Epidermal melanocyte (primary cell): ENCODE measurements around the gene YJU2.

ENCODE experiments used
- DNase-seq: peaks from one replicate; pipeline ENCODE4 v3.0.0; 2011; ENCODE audit warnings: low spot score; ENCODE audit not compliant: insufficient read length

Gene YJU2

DNA sequence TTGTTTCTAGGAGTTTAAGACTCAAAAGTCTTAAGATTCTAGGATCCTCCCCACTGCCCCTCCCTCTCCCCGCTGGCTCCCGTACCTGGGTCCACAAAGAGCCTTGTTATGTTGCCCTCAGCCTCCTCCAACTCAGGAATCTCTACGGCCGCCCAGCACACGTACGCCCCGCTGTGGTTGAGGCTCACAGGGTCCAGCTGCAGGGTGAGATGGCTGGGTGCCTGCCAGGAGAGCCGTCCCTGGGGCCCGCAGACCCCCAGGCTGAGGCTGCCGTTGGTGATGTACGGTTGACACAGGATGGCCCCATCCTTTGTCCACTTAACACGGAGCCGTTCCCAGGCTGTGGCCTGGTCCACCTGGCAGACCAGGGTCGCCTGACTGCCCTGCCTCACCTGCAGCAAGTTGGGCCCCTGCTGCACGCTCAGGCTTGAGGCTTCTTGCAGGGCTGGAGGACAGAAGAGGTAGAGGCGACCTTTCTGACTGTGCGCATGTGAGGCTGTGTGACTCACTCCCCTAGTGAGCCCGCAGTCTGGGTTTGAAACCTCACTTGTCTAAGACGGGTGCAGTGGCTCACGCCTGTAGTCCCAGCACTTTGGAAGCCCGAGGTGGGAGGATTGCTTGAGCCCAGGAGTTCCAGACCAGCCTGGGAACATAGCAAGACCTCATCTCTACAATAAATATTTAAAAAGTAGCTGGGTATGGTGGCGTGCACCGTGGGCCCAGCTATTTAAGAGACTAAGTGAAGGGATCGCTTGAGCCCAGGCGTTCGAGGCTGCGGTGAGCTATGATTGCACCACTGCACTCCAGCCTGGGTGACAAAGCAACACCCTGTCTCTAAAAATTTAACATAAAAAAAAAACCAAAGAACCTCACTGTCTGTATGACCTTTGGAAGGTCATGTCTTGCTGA lies 51.3 kb downstream of the YJU2 start:
- DNase-seq = no peak

DNA sequence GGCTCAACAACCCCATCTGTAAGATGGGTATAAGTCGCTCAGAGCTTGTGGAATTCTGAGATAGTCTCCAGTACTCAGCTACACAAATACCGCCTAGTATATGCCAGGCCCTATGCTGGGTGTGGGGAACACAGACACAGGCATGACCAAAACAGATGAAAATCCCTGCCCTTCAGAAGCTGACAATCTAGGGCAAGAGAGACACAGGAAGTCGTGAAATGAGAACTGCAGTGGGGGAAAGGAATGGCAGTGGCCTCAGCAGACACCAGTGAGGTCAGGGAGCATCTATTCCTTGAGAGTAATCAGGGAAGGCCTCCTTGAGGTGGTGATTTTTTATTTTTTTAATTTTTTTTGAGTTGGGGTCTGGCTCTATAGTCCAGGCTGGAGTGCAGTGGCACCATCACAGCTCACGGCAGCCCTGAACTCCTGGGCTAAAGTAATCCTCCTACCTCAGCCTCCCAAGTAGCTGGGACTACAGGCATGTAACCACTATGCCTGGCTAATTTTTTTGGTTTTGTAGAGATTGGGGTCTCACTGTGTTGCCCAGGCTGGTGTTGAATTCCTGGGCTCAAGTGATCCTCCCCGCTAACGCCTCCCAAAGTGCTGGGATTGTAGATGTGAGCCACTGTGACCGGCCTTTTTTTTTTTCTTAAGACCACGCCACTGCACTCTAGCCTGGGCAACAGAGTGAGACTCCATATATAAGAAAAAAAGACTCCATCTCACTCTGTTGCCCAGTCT lies 52.1 kb downstream of the YJU2 start:
- no peak for DNase-seq

DNA sequence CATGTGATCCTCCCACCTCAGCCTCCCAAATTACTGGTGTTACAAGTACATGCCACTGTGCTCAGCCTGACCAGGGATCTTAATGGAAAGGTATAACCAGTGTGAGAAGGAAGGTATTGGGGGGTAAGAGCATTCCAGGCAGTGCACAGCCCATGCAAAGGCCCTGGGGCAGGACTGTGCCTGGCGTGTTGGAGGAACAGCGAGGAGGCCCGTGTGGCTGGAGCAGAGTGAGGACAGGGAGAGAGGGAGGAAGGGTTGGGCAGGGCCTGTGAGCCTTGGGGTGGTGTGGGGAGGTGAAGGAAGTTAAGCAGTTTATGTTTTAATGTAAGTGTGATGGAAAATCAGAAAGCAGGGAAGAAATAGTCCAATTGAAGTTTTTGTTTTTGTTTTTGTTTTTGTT lies 53.7 kb downstream of the YJU2 start:
- DNase-seq = no peak

DNA sequence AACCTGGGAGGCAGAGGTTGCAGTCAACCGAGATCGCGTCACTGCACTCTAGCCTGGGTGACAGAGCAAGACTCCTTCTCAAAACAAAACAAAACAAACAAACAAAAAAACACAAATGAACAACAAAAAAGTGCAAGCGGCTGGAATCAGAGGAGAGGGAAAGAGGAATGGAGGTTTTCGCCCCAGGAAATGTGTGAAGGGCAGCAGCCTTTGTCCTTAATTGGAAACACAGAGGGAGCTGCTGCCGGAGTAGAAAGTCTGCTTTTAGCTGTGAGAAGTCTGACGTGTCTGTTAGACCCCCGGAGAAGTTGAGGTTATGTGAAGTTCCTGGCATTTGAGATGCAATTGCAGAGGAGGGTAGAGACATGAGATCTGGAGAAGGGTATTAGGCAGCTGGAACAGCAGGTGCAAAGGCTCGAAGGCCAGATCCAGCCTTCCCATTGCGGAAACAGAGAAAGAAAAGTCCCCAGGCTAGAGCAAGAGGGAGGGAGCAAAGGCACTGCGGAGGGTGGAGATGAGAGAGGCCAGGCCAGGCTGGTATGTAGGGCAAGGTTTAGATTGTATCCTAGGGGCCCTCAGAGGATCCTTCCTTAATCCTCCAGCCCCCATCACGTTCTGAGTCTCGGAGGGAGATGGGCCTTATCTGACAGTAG lies 54.8 kb downstream of the YJU2 start:
- no peak for DNase-seq

DNA sequence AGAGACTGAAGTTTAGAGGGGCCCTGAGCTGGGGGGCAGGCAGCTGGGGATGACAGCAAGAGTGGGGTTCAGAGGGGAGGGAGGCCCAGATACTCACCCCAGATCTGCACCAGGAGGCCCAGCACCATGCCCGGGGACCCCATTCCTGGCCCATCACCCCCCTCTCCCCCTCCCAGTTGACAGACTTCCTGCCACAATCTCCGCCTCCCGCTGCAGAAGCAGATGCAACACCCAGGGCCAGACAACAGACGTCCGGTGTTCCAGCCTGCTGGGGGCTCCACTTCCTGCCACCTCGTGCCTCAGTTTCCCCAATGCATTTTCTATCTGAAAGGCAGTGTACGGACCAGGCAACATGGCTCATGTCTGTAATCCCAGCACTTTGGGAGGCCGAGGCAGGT lies 55.4 kb downstream of the YJU2 start, which contains the start of gene TMIGD2:
TMIGD2 (minus strand) TSS at position 147 of the 398 bp plus-strand sequence; CDS start at position 143, 4 bp downstream.
- no peak for DNase-seq

DNA sequence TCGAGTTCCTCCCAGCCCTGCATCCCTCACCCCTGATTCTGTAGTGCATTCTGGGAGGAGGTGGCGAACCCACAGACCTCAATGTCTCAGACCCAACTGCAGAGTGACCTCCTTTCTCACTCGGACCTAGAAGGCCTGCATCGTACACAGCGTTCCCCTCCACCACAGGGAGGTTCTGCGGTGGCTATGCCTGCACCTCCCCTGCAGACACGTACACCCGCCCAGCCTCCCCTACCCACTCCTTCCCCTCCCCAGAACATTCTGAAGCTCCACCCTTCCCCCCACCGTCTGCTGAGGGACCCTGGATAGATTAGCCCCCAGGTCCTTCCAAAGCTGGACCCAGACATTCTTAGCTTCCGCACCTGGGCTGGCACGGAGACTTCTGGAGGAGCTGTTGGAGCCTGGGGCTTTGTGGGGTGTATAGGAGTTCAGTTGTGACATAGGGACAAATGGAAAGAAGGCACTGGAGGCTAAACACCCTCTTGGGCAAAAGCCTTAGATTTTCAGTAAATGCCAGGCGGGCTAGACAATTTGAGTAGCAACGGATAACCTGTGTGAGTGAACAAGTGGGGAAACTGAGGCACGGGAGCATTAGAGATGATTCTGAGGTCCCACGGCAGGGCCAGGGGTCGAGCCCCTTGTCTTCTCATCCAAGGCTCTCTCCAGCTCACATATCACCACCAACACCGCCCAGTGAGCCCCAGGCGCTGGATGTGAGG lies 57.1 kb downstream of the YJU2 start:
- no peak for DNase-seq

DNA sequence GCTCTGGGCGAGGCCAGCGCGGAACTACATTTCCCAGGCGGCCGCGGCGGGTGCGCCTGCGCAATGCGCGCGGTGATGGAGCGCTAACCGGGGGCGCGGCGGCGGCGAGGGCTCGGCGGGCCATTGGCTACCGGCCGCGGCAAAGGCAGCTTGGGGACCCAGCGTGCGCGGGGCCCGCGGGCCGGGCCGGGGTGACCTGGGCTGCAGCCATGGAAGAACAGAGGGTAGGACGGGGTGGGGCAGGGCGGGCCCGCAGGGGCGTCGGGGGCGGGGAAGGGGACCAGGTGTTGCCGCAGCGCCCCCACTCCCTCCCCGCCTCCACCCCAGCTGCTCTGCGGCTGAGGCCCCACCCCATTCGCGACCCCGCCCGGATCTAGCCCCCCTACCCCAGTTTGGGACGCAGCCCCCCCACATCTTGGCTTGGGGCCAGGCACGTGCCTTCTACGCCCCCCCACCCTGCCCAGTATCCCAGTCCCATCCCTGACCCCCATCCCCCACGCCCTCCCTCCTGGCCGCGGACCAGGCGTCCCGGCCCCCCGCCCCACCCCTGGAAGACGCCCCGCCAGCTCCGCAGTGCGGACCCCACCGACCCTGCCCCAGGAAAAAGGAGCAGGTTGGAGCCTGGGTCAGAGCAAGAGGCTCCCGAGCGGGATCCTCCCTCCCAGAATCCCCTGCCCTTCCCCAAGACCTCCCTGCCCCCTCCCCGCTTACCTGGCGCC lies 57.8 kb downstream of the YJU2 start, which contains the start of gene FSD1:
FSD1 (plus strand) TSS at position 61 of the 719 bp plus-strand sequence; CDS start at position 210, 149 bp downstream.
- peak; percentile 87 for DNase-seq

DNA sequence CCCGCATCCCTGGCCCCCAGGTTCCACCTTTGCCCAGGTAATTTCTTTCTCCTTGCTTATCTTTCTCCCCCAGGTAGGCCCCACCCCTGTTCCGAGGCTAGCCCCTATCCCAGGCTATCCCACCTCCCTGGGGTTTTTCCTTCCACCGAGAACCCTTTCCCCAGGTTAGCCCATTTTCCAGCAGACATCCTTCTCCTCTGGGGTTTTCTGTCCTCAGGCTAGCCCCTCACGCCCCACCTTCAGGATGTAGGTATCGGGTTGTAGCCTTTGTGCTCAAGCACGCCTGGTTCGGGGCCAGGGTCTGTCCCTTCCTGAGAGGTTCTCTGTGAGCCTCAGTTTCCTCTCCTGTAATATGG lies 58.4 kb downstream of the YJU2 start:
- DNase-seq = no peak

DNA sequence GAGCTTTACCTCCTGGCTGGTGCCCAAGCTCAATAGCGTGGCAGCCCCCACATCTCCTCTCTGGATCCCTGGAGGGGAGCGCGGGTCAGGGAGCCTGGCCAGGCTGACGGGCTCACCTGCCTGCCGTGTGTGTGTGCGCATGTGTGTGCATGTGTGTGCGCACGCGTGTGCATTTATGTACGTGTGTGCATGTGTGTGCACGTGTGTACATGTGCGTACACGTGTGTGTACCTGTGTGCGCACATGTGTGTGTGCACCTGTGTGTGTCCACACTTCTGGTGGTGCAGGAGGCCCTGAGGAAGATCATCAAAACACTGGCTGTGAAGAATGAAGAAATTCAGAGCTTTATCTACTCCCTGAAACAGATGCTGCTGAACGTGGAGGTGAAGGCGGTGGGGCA lies 58.8 kb downstream of the YJU2 start:
- no peak for DNase-seq

DNA sequence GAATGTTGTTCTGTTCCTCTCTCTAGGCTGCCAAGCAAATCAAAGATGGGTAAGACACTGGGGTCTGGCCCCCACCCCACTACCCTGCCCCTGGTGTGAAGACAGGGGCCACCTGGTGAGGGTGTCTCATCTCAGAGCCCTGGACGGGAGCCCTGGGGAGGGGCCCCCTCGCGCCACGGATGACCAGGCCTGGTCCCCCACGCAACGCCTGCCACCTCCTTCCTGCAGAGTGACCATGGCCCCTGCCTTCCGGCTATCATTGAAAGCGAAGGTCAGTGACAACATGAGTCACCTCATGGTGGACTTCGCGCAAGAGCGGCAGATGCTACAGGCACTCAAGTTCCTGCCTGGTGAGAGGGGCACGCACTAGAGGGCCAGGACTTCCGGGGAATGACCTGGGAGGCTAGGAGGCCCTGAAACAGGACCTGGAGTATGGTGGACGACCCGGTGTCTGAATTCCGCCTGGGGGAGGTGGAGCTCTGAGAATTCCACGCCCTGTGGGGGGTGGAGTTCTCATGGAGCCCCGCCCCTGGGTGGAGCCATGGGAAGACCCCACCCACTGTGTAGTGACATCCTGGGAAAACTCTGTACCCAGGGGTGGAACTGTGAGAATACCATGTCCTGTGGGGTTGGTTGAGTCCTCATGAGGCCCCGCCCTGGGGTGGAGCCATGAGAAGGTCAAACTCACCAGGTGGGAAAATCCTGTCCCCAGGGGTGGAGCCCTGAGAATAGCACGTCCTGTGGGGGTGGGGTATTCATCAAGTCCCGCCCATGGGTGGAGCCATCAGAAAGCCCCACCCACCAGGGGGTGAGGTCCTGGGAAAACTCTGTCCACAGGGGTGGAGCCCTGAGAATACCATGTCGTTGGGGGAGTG lies 63.6 kb downstream of the YJU2 start:
- no peak for DNase-seq

DNA sequence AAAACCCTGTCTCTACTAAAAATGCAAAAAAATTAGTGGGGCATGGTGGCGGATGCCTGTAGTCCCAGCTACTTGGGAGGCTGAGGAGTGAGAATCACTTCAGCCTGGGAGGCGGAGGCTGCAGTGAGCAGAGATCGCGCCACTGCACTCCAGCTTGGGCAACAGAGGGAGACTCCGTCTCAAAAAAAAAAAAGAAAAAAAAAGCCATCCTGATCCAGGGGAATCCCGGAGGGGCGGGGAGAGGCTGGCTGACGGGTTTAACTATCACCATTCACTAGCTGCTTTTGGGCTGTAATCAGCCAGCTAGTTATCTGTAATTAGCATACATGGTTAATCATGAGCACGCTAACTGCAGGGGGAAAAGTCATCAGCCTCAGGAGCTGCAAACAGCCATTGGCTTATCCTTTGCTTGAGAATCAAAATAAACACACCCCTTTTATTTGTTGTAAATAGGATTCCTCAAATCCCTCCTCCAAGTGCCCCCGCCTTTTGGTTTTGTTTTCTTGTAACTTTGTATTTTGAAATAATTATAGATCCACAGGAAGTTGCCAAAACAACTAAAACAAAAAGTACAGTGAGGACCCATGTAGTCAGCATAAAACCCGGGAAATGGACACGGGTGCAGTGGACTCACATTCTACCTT lies 67.1 kb downstream of the YJU2 start:
- DNase-seq = no peak

DNA sequence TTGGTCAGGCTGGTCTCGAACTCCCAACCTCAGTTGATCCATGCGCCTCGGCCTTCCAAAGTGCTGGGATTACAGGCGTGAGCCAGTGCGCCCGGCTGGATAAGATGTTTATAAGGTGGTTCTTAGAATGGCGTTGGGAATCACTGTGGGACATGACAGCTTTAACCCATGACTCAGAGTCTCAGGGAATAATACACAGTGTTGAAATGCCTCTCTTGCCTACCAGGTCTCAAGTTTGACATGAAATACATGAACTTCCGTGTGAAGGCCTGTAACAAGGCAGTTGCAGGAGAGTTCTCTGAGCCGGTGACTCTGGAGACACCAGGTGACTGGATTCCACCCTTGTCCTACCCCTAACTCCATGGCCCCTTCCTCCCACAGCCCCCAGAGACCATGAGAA lies 70.1 kb downstream of the YJU2 start:
- DNase-seq = no peak

DNA sequence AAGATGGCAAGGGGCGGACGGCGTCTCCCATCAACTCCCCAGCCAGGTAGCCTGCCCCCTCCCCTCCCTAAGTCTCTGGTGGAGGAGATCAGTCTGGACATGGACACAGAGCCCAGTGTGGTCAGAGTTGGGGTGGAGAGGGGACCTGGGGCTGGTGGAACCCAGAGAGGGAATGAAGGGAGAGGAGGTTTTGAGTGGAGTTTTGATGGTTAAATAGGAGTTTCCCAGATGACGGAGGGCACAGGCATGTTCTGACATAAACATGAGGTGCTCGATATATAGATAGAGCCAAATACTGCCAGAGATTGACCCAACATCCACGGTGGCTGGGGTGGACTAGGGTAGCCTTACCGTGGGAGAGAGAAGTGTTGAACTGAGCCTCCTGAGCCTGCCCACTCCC lies 71.6 kb downstream of the YJU2 start:
- no peak for DNase-seq
